ENCODE data around the gene ITGB6. TPM values are rescaled to one million over a fixed set of nuclear protein-coding genes. Genes with fewer than 3 reads are reported as not detected.

ITGB6 gene
- total and polyA plus RNA-seq, 2 of the 4 experiments (the other 2 are of a cell fraction) = under 0.01 TPM; not detected in 1

GRCh38 chr2:160229591-160229990 is 29.5 kb upstream of the ITGB6 start:
- Histone ChIP-seq H4K8ac (ENCODE audit: low read depth in 2 of 2, low read length in 2 of 2) (0 out of 4 replicates have a peak overlapping the region, but pooled peaks of 1 of the 2 experiments have one; percentile 11), H3K79me1 (ENCODE audit: low read depth in 1 of 2, low read length in 2 of 2) (peaks cover 0 to 6% of the 10 kb centered on the region in 2 experiments; a peak in 1 of 4 replicates), H3K18ac (ENCODE audit: low read depth, low read length) (peak overlapping the region; percentile 83; the same call in 1 of the 2 replicates), H3K27ac (ENCODE audit: insufficient read depth, low read length) (no peak overlapping the region), H3K4me3 (ENCODE audit: insufficient read depth, low read depth, low read length) (no peak overlapping the region), H4K91ac (ENCODE audit: insufficient read depth, low read depth, low read length) (0 out of 2 replicates have a peak overlapping the region, but pooled peaks have one; percentile 7), H3K9me3 (ENCODE audit: control insufficient read depth, insufficient read depth, low read length) (no peaks in the 10 kb centered on the region), H4K20me1 (ENCODE audit: insufficient read depth, low read length) (no peaks in the 10 kb centered on the region), H2AFZ (replicated peaks; ENCODE audit: low read length, poor library complexity) (no peak overlapping the region), H3K56ac (ENCODE audit: extremely low read depth, insufficient read depth, low read length) (no peak overlapping the region), H2BK120ac (ENCODE audit: low read depth, low read length) (peak overlapping the region; percentile 77; the same call in 1 of the 2 replicates), H3K23ac (ENCODE audit: low read depth, low read length) (0 out of 2 replicates have a peak overlapping the region, but pooled peaks have one; percentile 14), H3K9me1 (ENCODE audit: insufficient read depth, low read length) (peaks cover 19% of the 10 kb centered on the region), H3K27me3 (ENCODE audit: control insufficient read depth, insufficient read depth, low read length) (no peaks in the 10 kb centered on the region), H3K36me3 (ENCODE audit: control insufficient read depth, insufficient read depth, low read length) (no peaks in the 10 kb centered on the region), H4K5ac (ENCODE audit: low read depth, low read length) (peak overlapping the region; percentile 67; the same call in 1 of the 2 replicates), H2BK5ac (ENCODE audit: low read depth, low read length, poor library complexity, severe bottlenecking) (peak overlapping the region; percentile 78), H2AK5ac (ENCODE audit: low read depth, low read length) (peak overlapping the region; percentile 41), H2BK20ac (ENCODE audit: low read depth, low read length) (peak overlapping the region; percentile 23; the same call in 1 of the 2 replicates), H2AK9ac (replicated peaks; ENCODE audit: low read depth, low read length, poor library complexity) (no peak overlapping the region), H3K9ac (ENCODE audit: low read depth, low read length) (no peak overlapping the region), H3K4ac (ENCODE audit: low read depth, low read length) (peak overlapping the region; percentile 59), H3K4me1 (ENCODE audit: control insufficient read depth, insufficient read depth, low read length) (peaks cover 17% of the 10 kb centered on the region), H2BK15ac (ENCODE audit: low read depth, low read length) (peak overlapping the region; percentile 25; the same call in 2 of the 3 replicates), H3K14ac (replicated peaks; ENCODE audit: low read depth, low read length) (0 out of 2 replicates have a peak overlapping the region, but pooled peaks have one; percentile 5), H3K4me2 (ENCODE audit: low read depth, low read length) (no peak overlapping the region; the same call in 1 of the 2 replicates)
- in situ Hi-C loops (cut with MboI; ENCODE audit: low sequenced_read_pairs) (no loop called here), dilution Hi-C loops (cut with HindIII; ENCODE audit: low sequenced_read_pairs, unreplicated experiment) (no loop called here), intact Hi-C loops (cut with micrococcal nuclease) (no loop called here)
- no CpG with 5 or more reads among the region's 1 CpG for WGBS, 2 experiments (ENCODE audit: extremely low coverage in 2 of 2, insufficient read length in 1 of 2)
- peak; percentile 62 for DNase-seq
- ChIA-PET CTCF (no interaction called here), POLR2A (ENCODE audit: unreplicated experiment) (interaction anchor here (0.7 kb wide), 1 partner anchor 875 kb away, joined by 4 read pairs; no protein-coding TSS in a partner anchor)
- no TSS peak for BruUV-seq (replicated peaks)
- peak; percentile 45 for ATAC-seq (ENCODE audit: low read depth)
- TF ChIP-seq CHD1 (IDR thresholded peaks at IDR 0.05; ENCODE audit: low read depth, low read length) (no peak), RCOR1 (IDR thresholded peaks at IDR 0.05; ENCODE audit: insufficient replicate concordance, low read length) (no peak), CEBPB (IDR thresholded peaks at IDR 0.05; ENCODE audit: low read depth, low read length) (0 out of 2 replicates have a peak, but pooled peaks have one; percentile 34), FOS (IDR thresholded peaks at IDR 0.05; ENCODE audit: low read depth, low read length) (peak; percentile 66), MXI1 (IDR thresholded peaks at IDR 0.05; ENCODE audit: borderline replicate concordance, low read depth, low read length) (no peak), RAD21 (IDR thresholded peaks at IDR 0.05; ENCODE audit: low read length) (no peak), SMC3 (IDR thresholded peaks at IDR 0.05; ENCODE audit: low read depth, low read length) (no peak), POLR2A (IDR thresholded peaks at IDR 0.05; ENCODE audit: low read depth, low read length) (no peak), NFE2L2 (IDR thresholded peaks at IDR 0.05; ENCODE audit: low read depth, low read length) (no peak), BHLHE40 (IDR thresholded peaks at IDR 0.05; ENCODE audit: low read depth, low read length) (no peak), RFX5 (IDR thresholded peaks at IDR 0.05; ENCODE audit: low read depth, low read length) (no peak), MAFK (IDR thresholded peaks at IDR 0.05; ENCODE audit: low read depth, low read length) (peak; percentile 20; the same call in 1 of the 2 replicates)
- TF ChIP-seq, protein P1, sequence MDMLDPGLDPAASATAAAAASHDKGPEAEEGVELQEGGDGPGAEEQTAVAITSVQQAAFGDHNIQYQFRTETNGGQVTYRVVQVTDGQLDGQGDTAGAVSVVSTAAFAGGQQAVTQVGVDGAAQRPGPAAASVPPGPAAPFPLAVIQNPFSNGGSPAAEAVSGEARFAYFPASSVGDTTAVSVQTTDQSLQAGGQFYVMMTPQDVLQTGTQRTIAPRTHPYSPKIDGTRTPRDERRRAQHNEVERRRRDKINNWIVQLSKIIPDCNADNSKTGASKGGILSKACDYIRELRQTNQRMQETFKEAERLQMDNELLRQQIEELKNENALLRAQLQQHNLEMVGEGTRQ (IDR thresholded peaks at IDR 0.05; ENCODE audit: low read depth, low read length) = no peak
- TF ChIP-seq, protein P2, sequence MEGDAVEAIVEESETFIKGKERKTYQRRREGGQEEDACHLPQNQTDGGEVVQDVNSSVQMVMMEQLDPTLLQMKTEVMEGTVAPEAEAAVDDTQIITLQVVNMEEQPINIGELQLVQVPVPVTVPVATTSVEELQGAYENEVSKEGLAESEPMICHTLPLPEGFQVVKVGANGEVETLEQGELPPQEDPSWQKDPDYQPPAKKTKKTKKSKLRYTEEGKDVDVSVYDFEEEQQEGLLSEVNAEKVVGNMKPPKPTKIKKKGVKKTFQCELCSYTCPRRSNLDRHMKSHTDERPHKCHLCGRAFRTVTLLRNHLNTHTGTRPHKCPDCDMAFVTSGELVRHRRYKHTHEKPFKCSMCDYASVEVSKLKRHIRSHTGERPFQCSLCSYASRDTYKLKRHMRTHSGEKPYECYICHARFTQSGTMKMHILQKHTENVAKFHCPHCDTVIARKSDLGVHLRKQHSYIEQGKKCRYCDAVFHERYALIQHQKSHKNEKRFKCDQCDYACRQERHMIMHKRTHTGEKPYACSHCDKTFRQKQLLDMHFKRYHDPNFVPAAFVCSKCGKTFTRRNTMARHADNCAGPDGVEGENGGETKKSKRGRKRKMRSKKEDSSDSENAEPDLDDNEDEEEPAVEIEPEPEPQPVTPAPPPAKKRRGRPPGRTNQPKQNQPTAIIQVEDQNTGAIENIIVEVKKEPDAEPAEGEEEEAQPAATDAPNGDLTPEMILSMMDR (conservative IDR thresholded peaks at IDR 0.05; ENCODE audit: low read depth, low read length) = no peak
- TF ChIP-seq, protein P3, sequence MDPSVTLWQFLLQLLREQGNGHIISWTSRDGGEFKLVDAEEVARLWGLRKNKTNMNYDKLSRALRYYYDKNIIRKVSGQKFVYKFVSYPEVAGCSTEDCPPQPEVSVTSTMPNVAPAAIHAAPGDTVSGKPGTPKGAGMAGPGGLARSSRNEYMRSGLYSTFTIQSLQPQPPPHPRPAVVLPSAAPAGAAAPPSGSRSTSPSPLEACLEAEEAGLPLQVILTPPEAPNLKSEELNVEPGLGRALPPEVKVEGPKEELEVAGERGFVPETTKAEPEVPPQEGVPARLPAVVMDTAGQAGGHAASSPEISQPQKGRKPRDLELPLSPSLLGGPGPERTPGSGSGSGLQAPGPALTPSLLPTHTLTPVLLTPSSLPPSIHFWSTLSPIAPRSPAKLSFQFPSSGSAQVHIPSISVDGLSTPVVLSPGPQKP (IDR thresholded peaks at IDR 0.05; ENCODE audit: borderline replicate concordance, low read depth, low read length) = no peak
